NCI-H446 (cell line): ENCODE measurements around the gene GIMAP2.
"Not testable (repeated sequence)": the region's sequence is repeated elsewhere in the genome, so short reads cannot be mapped to it uniquely, and the experiment has no call there.

Experiments used
- DNase-seq, 2 experiments: peaks; one replicate each; lab custom pipeline; 2025; lab: John Stamatoyannopoulos, UW

Gene GIMAP2

DNA sequence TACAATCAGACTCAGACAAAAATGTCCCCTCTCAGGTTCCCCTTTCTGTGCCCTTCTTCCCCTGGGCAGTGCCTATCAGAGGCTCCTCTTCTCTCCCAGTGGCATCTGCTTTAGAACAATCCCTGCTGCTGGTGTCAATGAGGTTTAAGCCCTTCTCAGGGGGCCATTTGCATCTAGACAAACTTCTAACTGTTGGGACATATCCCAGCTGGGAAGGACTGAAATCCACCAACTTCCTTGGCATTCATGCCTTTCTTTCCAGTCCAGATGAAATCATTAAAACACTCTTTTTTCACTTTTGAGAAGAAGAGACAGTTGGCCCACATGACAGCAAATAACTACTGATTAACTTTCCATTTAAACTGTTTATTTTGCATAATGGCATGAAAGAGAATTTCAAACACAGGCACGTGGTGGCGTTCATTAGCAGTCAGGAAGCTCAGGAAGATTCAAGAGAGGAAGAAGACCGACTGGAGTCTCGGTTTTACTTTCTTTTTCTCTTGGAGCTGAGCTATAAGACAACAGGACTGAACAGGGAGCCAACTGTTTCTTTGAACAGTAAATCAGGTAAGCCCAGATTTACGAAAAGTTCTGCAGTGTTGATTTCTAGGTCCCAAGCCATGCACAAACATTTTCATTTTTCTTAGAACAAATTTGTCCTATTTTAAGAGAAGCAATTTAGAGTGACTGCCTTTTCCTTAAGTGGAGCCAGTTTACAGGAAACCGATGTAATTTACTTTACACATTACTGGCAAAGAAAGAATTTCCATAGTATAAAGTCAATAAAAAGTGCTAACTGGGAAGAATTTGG lies at the start of gene GIMAP2:
GIMAP2 (plus strand) TSS at position 488 of the 811 bp plus-strand sequence. CDS start 1,354 bp downstream, outside the sequence.
- no peak for DNase-seq

DNA sequence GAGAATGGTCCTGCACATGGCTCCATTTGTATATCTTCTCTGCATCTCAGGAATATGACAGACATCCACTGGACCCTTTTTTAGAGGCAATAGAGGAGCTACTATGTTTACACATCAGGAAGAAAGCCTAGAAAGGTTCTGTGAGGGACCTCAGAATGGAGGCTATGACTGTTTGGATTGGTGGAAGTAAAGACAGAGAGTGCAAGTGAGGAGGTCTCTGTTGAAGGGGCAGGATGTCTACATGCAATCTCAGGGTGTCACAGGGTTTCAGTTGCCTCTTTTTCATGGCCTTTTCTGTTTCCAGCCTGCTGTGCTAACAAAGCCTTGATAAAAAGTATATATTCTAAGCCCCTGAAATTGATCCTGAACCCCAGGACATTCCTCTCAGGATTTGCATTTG lies 43.7 kb upstream of the GIMAP2 start:
- DNase-seq = no peak

DNA sequence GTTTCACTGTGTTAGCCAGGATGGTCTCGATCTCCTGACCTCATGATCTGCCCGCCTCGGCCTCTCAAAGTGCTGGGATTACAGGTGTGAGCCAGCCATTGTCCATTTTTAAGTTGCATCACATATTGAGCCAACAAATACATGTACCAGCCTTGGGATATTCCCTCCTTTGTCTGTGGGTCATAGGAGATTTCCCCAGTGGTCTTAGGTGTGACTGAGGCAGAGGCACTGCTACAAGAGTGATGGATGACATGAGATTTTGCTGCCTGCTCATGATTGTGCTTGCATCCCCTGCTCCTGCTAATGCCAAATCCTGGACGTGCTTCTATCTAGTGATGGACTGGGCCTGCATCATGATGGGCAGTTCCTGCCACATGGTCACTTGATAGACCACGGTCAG lies 42.6 kb upstream of the GIMAP2 start:
- DNase-seq = no peak

DNA sequence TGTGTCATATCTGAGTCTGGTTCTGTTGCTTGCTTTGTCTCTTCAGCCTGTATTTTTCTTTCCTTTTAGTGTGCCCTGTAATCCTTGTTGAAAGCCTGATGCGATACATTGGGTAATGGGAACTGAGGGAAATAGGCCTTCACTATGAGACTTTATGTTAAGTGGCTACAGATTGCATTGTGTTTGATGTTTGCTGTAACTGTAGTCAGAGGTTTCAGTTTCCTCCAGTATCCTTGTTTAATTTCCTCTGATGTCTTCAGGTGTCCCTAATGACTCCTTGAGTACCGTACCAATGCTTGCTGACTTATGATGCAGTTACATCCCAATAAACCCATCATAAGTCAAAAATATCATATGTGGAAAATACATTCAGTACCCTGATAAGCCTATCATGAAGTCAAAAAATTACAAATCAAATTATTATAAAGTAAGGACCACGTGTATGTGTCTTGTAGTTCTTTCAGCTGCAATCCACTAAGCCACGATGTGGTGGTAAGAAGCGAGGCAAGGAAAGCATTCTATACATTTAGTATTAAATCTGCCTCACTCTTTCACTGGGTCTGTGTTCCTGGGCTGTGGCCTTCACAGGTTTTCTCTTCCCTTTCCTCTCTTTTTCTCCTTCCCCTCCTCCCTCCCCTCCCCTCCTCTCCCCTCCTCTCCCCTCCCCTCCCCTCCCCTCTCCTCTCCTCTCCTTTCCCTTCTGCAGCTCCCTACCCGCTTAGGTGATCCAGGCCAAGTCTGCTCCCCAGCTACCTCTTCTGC lies 40.1 kb upstream of the GIMAP2 start:
- DNase-seq = no peak

DNA sequence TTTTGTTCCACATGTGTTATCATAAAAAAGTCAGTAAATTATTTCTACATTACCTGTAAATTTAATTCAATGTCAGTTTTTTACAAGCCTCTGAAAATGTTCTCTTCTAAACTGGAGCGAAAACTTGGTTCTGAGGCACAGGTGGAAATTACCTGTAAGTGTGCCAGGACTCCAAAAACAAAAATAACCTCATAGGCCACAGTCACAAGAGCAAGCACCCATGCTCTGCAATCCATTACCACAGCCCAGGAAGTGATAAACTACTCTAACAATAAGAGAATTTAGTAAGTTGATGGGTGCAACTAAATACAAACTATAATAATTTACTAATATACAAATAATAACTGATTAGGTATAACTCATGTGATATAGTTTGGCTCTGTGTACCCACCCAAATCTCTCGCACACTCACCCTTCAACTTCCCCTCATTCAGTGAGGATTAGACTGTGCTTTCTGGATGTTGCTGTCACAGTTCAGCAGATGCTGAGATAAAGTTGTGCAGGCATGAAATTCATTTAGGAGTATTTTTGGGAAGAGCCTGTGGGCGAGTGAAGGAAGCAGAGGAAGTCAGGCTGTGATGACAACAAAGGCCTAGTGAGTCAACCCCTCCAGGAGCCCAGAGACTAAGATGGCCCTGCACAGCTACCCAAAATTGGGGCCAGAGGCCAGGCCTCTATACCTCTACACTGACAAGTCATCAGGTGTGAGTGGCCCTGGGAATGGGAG lies 37.0 kb upstream of the GIMAP2 start:
- no peak for DNase-seq

DNA sequence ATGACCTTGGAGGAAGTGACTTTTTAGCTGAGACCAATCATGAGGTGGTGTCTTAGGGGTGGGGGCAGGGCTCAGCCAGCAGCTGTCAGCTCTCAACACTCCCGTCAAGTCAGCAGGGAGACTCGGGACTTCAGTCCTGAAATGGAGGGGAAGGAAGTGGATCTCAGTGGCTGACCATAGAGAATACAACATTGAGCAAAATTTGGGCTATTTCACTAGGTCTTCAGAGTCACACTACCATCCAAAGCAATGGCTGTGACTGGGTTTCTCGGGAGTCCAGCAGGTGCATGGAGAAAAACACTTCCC lies 36.5 kb upstream of the GIMAP2 start:
- DNase-seq = no peak

DNA sequence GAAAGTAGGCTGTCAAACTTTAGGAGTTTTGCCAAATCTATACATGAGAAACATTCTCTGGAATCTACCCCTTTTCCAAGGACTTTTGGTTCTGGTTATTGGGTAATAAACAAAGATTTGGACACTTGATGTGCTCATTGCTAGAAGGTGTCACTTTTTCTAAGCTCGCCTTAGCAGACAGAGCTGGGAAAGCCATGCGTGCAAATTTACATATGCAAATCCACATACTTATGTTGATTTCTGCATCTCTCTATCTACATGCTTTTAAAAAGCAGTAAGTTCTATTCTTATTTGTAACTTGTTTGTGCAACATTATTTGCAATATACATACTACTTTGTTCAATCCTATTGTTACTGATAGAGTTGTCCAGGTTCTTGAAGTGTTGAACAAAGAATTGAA lies 30.8 kb upstream of the GIMAP2 start:
- DNase-seq = no peak

DNA sequence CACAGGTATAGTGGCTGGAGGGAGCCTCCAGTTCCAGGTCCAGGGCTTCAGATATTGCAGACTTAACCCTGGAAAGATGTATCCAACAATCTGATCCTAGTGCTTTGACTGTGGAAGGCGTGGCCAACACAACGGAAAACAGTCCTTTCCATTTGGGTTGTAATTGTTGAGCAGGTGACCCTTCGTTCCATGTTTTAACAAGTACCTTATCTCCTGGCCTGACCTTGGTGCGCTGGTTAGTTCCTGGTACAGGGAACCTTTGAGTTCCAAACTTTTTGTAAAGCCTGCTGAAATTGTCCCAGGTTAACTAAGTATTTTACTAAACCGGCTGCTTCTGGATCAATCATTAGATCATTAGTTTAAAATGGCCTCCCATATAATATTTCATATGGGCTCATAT lies 29.5 kb upstream of the GIMAP2 start:
- DNase-seq = no peak

DNA sequence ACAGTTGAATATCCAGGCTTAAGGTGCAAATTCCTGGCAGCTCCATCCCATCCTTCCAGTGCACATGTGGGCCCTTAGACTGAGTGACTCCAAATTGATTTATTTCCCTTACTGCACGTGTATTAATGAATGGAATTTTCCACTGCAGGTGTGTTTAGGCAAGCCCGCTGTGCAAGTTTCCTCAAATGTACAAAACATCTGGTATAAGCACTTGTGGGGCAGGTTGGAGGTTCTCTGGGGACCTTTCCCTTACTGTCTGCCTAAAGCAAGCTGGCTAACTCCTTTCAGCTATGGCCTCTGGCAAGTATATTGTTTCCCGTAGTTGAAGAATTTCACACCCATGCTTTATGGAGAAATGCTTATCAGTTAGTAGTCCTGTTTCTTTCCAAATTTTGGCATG lies 28.0 kb upstream of the GIMAP2 start:
- DNase-seq = no peak

DNA sequence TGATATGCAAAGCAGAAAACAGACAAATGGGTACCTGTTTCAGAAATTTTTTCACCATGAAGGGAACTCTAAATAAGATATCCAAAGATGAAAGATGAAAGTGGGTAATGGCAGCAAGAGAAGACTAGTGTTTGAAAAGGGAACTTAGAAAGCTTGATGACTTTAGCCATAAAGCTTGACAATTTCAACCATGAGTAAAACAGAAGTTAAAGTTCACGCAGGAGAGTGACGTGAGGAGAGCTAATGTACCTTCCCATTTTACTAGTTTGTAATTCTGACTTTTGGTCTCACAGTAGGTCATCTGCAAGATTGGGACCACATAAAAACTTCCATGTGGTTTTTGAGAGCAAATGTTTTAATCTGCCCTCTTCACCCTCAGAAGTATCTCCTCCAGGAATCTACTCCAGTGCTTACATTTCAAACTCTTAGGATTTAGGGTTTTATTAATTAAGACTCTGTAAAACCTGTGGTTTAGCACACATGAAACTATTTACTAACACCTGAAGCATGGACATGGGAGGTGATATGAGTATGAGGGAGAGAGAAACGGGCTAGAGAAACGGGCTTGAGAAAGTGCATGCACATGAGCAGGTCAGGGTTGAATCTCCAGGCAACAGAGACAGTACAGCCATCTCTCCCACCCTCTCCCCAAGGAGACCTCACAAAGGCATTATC lies 24.4 kb upstream of the GIMAP2 start:
- DNase-seq = no peak

DNA sequence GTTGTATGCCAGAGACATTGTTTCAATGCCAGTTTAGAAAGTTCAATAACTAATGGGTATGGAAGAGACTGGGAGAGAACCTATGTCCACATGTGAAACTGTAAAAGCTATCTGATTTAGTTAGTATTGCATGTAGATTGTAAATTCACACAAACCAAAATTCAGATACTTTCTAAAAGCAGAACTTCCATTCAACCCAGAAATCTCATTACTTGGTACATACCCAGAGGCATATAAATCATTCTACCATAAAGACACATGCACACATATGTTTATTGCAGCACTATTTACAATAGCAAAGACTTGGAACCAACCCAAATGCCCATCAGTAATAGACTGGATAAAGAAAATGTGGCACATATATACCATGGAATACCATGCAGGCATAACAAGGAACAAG lies 22.7 kb upstream of the GIMAP2 start:
- not testable (repeated sequence) for DNase-seq

DNA sequence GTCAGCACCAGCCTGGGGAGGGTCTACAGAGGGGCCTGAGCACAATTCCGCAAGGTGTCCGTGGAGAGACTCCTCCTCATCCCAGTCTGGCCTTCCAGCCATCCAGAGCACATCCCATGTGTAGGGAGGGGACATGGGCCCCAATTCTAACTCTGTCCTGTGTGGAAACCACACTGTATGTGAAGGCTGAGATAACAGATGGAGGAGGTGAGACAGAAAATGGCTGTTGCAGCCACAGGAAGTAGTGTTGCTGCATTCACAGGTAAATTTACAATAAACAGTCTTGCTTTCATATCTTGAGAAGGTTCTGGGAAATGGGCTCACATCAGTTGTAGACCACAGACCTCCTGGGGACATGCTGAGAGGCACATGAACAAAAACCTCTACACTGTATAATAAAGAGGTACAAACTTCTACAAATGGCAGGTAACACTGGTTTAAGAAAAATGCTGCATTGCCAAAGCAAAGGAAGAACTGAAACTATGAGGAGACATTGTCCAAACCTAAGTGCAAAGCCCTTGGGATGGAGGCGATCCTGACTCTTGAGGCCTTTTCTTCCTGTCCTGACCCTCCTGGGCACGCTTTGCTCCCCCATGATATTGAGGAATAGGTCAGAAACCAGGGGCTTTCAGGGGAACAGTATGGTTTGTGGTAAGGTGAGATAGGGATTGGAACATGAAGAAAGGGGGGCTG lies 21.6 kb upstream of the GIMAP2 start:
- DNase-seq = no peak

DNA sequence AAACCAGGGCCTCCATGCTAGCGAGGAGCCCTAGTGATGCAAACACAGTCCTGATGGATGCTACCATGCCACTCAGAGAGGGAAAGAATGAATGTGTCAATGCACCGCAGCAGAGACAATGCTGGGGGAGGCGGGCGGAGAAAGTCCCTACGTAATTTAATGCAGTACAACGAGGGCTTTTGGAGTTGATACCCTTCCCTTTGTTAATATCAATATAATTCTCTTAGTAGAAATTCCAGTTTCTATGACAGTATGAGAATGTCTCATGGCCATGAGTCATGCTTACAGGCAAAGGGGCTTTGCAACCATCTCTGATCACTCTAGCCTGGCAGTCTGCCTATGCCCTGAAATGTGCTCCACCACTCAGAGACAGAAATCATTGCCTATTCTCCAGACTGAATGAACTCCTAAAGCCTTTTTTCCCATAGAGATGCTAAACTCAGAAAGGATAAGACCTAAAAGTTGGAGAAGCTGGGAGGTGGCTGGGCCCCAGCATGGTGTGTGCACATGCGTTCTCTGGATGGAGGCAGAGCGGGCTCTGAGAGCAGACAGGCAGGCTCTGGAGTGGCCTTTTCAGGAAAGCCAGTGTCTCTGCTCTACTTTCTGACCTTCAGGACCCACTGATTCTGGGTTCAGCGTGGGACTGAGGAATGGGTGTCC lies 20.3 kb upstream of the GIMAP2 start:
- DNase-seq = no peak

DNA sequence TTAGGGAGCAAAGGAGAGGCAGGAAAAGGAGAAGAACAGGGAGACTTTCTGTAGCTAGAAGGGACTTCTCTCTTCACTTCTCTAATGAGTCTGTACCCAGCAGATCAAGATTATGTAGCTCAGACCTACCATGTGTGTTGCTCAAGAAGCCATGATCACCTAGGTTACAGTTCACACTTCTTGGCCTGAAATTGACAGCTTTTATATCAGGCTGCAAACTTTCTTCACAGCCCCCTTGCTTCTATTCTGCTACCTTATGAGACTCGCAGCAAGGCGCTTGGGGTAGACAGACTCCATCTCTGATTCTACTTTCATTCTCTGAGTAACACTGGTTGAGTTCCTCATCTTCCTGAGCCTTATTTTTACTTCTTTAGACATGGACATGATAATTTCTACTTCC lies 19.6 kb upstream of the GIMAP2 start:
- no peak for DNase-seq

DNA sequence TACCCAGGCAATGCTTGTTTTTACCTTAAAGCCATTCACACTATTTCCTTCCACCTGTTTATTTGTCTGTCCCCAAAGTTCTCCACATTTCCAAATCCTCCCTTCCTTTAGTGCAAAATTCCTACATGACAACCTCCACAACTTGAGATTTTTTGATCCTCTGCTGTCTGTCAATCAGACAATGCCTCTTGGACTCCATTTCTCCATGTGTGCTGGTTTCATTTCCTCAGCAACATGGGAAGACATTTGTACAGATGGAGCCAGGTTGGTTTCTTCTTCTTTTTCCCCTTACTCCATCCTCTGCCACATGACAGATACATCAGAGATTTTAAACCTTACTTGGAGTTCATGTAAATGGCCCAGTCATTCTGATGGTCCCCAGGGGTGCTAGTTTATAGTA lies 19.1 kb upstream of the GIMAP2 start:
- no peak for DNase-seq

DNA sequence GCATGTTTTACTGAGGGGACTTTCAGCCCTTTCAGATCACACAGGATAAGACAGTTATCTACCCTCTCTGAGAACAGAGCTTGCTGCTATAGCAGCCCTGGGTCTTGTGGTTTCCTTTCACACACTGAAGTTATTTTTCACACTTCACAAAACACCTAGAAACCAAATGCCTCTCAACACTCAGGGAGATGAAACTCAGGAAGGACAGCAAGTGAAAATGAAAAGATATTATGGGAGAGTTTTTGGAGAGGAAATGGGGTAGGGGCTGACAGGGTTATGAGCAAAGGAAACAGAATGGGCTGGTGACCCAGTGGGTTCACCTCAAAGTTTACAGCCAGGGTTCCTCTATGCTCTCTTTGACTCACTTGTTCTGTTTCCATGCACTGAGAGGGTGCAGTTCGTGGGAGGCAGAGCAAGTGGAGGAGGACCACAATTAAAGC lies 17.0 kb upstream of the GIMAP2 start:
- no peak for DNase-seq

DNA sequence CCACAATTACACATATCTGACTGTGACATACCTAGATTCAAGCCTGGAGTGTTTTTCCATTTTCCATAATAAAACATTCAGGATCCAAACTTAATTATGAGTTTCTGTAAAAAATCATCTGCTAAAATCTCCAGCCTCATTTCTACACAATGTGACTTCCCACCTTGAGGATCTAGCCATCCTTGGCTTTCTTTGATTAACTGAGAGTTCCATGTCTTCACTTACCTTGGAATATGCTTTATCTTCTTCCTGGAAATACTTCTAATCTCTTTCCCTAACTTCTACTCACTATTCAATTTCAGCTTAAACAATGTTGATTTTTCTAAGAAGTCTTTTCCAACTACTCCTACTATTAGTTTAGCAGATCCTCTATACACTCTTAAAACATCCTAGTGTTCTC lies 16.5 kb upstream of the GIMAP2 start:
- no peak for DNase-seq

DNA sequence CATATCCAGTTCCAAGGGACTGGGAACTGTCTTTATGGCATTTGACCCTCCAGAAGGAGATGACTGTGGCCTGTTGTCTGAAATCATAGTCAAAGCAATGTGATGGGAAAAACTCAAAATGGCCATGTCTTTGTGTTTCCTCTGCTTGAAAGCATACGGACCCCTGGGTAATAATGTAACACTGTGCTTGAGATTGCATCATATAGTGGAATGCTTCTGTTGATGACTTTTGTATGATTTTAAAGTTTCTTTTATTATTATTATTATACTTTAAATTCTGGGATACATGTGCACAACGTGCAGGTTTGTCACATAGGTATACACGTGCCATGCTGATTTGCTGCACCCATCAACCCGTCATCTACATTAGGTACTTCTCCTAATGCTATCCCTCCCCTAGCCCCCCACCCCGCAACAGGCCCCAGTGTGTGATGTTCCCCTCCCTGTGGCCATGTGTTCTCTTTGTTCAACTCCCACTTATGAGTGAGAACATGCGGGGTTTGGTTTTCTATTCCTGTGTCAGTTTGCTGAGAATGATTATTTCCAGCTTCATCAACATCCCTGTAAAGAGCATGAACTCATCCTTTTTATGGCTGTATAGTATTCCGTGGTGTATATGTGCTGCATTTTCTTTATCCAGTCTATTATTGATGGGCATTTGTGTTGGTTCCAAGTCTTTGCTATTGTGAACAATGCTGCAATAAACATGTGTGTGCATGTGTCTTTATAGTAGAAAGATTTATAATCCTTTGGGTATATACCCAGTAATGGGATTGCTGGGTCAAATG lies 13.5 kb upstream of the GIMAP2 start:
- DNase-seq = not testable (repeated sequence)

DNA sequence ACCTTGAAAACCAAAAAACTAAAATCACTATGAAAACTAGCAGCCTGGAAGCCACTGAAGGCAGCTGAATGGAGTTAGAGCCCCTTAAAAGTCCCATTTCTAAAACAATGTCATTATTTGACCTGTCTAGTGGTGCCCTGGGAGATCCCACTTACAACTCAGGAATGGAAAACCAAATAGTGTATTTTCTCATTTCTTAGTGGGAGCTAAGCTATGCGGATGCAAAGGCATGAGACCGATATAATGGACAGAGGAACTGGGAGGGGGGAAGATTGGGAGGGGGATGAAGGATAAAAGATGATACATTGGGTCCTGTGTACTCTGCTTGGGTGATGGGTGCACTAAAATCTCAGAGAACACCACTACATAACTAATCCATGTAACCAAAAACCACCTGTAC lies 9.8 kb upstream of the GIMAP2 start:
- no peak for DNase-seq

DNA sequence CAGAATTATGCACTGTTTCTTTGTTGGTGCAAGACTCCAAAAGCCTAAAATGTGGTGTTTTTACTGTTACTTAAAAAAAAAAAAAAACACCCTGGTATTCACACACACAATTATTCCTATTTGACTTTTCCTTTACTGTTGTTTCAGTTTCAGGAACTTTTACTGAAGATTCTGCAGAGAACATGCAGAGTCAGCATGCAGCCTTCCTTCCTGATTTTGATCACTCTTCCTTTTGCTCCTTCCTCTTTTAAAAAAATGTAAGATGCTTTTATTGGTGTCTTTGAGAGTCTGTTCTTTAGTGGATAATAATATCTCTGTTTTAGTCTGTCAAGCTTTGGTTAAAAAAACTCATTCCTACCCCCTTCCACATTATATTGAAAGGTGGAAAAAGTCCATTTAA lies 9.2 kb upstream of the GIMAP2 start:
- not testable (repeated sequence) for DNase-seq
